GM21576 (cell line): Measurements from ENCODE around the gene TSPY1.
"Not testable (repeated sequence)": the region's sequence is repeated elsewhere in the genome, so short reads cannot be mapped to it uniquely, and the experiment has no call there.

Source experiments
- ATAC-seq: cut with Tn5 transposase; IDR thresholded peaks from one replicate; pipeline ENCODE4 v1.9.1; 2021; ENCODE audit warnings: mild to moderate bottlenecking, moderate library complexity; ENCODE audit not compliant: unreplicated experiment

The TSPY1 gene, protein sequence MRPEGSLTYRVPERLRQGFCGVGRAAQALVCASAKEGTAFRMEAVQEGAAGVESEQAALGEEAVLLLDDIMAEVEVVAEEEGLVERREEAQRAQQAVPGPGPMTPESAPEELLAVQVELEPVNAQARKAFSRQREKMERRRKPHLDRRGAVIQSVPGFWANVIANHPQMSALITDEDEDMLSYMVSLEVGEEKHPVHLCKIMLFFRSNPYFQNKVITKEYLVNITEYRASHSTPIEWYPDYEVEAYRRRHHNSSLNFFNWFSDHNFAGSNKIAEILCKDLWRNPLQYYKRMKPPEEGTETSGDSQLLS

DNA sequence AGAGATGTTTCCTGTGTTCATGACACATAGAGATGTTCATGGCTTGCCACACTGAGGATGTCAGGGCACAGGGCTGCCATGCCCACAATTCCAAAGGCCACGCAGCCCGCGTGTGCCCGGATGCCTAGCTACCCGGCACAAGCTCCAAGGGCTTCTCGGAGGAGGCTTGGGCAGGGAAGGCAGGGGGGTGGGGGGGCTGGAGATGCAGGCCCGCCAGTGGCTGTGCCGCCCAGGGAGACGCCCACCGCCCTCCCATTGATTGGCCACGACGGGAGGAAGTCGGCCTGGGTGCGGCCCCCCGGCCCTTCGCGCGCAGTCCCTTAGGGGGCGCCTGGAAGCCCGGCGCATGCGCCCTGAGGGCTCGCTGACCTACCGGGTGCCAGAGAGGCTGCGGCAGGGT is at the start of gene TSPY1:
TSS of gene TSPY1 (plus strand) at position 301 of the 400 bp plus-strand sequence. CDS start at position 347, 46 bp downstream.
- ATAC-seq: not testable (repeated sequence)

DNA sequence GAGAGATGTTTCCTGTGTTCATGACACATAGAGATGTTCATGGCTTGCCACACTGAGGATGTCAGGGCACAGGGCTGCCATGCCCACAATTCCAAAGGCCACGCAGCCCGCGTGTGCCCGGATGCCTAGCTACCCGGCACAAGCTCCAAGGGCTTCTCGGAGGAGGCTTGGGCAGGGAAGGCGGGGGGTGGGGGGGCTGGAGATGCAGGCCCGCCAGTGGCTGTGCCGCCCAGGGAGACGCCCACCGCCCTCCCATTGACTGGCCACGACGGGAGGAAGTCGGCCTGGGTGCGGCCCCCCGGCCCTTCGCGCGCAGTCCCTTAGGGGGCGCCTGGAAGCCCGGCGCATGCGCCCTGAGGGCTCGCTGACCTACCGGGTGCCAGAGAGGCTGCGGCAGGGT is 20.2 kb downstream of the TSPY1 start, which contains the start of gene TSPY9:
TSS of gene TSPY9 (plus strand) at position 301 of the 400 bp plus-strand sequence. CDS start at position 347, 46 bp downstream.
- not testable (repeated sequence) for ATAC-seq

DNA sequence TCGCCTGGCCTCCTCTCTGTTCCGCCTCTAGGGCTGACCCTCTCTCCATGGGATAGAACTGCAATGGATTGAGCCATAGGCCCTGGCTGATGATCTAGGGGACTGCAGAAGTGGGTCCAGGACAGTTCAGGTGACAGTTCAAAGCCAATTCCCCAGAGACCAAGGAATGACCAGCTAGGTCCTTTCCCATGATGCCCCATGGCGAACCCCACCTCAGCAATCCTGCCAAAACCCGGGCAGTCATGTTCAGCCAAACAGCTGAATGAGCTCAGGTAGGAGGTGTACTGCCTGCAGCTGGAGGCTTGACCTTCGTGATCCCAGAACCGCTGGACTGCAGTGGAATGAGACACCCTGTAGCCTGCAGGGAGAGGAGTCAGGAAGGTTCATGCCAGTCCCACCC is 37.6 kb downstream of the TSPY1 start:
- ATAC-seq: not testable (repeated sequence)

DNA sequence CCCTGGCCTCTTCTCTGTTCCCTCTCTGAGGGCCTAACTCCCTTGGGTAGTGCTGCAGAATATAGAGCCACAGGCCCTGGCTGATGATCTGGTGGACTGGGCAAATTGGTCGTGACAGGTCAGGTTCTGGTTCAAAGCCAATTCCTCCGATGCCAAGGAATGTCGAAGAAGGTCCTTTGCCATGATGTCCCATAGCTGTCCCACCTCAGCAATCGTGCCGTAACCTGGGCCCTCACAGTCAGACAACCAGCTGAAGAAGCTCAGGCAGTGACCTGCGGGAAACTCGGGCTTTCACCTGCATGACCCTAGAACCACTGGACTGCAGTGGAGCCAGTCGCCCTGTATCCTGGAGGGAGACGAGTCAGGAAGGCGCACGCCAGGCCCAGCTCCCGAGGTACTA is 49.5 kb downstream of the TSPY1 start:
- ATAC-seq: not testable (repeated sequence)
